A172 (cell line): Measurements from ENCODE around the gene PTPRD. TPM values are rescaled to one million over a fixed set of nuclear protein-coding genes. Genes with fewer than 3 reads are reported as not detected.

Experiments
- DNase-seq: peaks from one replicate; pipeline ENCODE4 v3.0.0-alpha.2; 2015; ENCODE audit warnings: low spot score
- total RNA-seq: library from RNA; depleted of rRNA; stranded (reverse); fragments of >200 nt; shearing (Covaris generic); gene quantifications from 2 replicates; pipeline ENCODE4 v1.2.3, GENCODE V29; 2014

Gene PTPRD
- total RNA-seq, 1 experiment from 2014 or later: 0.71 TPM

- no peak for DNase-seq
Measured at GRCh38 chr9:8338767-8339510, 2273.9 kb downstream of the PTPRD start.

GRCh38 chr9:8337834-8338766 lies 2274.7 kb downstream of the PTPRD start:
- no peak for DNase-seq

GRCh38 chr9:8332871-8333270 lies 2279.9 kb downstream of the PTPRD start:
- DNase-seq: no peak

- DNase-seq: no peak
Measured at GRCh38 chr9:8332331-8332650, 2280.5 kb downstream of the PTPRD start.

- no peak for DNase-seq
Measured at GRCh38 chr9:8331507-8332330, 2281.1 kb downstream of the PTPRD start.

GRCh38 chr9:8329561-8330283 lies 2283.1 kb downstream of the PTPRD start:
- no peak for DNase-seq

- DNase-seq: no peak
Measured at GRCh38 chr9:8315211-8315610, 2297.6 kb downstream of the PTPRD start.

- no peak for DNase-seq
Measured at GRCh38 chr9:8309258-8309657, 2303.5 kb downstream of the PTPRD start.

- DNase-seq: no peak
Measured at GRCh38 chr9:8304720-8305119, 2308.1 kb downstream of the PTPRD start.

- no peak for DNase-seq
Measured at GRCh38 chr9:8301296-8301695, 2311.5 kb downstream of the PTPRD start.

GRCh38 chr9:8297047-8297446 lies 2315.8 kb downstream of the PTPRD start:
- no peak for DNase-seq

GRCh38 chr9:8292657-8293056 lies 2320.1 kb downstream of the PTPRD start:
- DNase-seq: no peak

GRCh38 chr9:8289681-8290080 lies 2323.1 kb downstream of the PTPRD start:
- DNase-seq: no peak

GRCh38 chr9:8287970-8288369 lies 2324.8 kb downstream of the PTPRD start:
- no peak for DNase-seq

GRCh38 chr9:8287501-8287900 lies 2325.3 kb downstream of the PTPRD start:
- no peak for DNase-seq

- DNase-seq: no peak
Measured at GRCh38 chr9:8284884-8285283, 2327.9 kb downstream of the PTPRD start.

GRCh38 chr9:8282535-8282934 lies 2330.3 kb downstream of the PTPRD start:
- DNase-seq: no peak

GRCh38 chr9:8280811-8281210 lies 2332.0 kb downstream of the PTPRD start:
- DNase-seq: no peak

GRCh38 chr9:8278048-8278447 lies 2334.8 kb downstream of the PTPRD start:
- DNase-seq: no peak

- DNase-seq: no peak
Measured at GRCh38 chr9:8270235-8270634, 2342.6 kb downstream of the PTPRD start.

GRCh38 chr9:8268881-8269280 lies 2343.9 kb downstream of the PTPRD start:
- no peak for DNase-seq
